ENCODE measurements around the gene CCDC148. TPM values are rescaled to one million over a fixed set of nuclear protein-coding genes. Genes with fewer than 3 reads are reported as not detected.

CCDC148 gene
- total and polyA plus RNA-seq, 10 of the 15 experiments (the other 5 are each of a cell fraction or from before 2014, with no cell fraction given): 0.07 to 0.30 (median 0.18) TPM; not detected in 7

GRCh38 chr2:158184556-158185343, 271.8 kb downstream of the CCDC148 start:
- Histone ChIP-seq H3K4me2 (ENCODE audit: control insufficient read depth, insufficient read depth) (no peak overlapping the region), H4K20me1 (ENCODE audit: control insufficient read depth, insufficient read depth) (no peaks in the 10 kb centered on the region), H3K4me1 (ENCODE audit: control insufficient read depth, insufficient read depth, low read length) (no peaks in the 10 kb centered on the region), H3K27ac (ENCODE audit: control insufficient read depth, insufficient read depth) (no peak overlapping the region), H3K4me3 (no peak overlapping the region), H3K36me3 (ENCODE audit: control insufficient read depth in 2 of 2, insufficient read depth in 2 of 2, low read length in 1 of 2) (no peaks in the 10 kb centered on the region), H3K79me2 (ENCODE audit: control insufficient read depth, insufficient read depth, low read length) (no peaks in the 10 kb centered on the region), H3K27me3 (replicated peaks in 1 of 2; ENCODE audit: control insufficient read depth in 2 of 2, insufficient read depth in 2 of 2, low read length in 1 of 2) (peaks cover 0 to 8% of the 10 kb centered on the region in 2 experiments; a peak in 3 of 4 replicates), H3K9me3 (replicated peaks; ENCODE audit: control insufficient read depth, insufficient read depth, low read length) (no peaks in the 10 kb centered on the region), H3K9ac (ENCODE audit: control insufficient read depth, insufficient read depth, low read length) (no peak overlapping the region), H2AFZ (ENCODE audit: control insufficient read depth, low read depth, low read length) (no peak overlapping the region)
- ChIA-PET SMC1A (ENCODE audit: uncharacterized antibody, unreplicated experiment) (no interaction called here), RAD21 (ENCODE audit: unreplicated experiment) (no interaction called here), CTCF (no interaction called here), POLR2A (no interaction called here)
- intact Hi-C loops (cut with micrococcal nuclease; ENCODE audit: unreplicated experiment): no loop called here
- in situ Hi-C loops (cut with MboI): loop anchor here (5.0 kb wide), 1 partner anchor 563 kb away; no protein-coding TSS in a partner anchor
- no peak for ATAC-seq
- no peak for FAIRE-seq
- TF ChIP-seq NFIC (IDR thresholded peaks at IDR 0.05; ENCODE audit: low read depth, low read length): no peak
- no peak for TF ChIP-seq E4F1 (IDR thresholded peaks at IDR 0.05; ENCODE audit: borderline replicate concordance, partially characterized antibody)
- TF ChIP-seq FOXK2 (IDR thresholded peaks at IDR 0.05): no peak
- TF ChIP-seq RAD51 (IDR thresholded peaks at IDR 0.05): no peak
- no peak for TF ChIP-seq BHLHE40 (IDR thresholded peaks at IDR 0.05; ENCODE audit: borderline replicate concordance in 1 of 2, low read depth in 2 of 2, low read length in 1 of 2)
- no peak for TF ChIP-seq RB1 (IDR thresholded peaks at IDR 0.05; ENCODE audit: borderline replicate concordance)
- no peak for TF ChIP-seq CBX3 (IDR thresholded peaks at IDR 0.05; ENCODE audit: borderline replicate concordance, low read depth)
- TF ChIP-seq NKRF (conservative IDR thresholded peaks at IDR 0.05): no peak
- TF ChIP-seq MLLT1 (IDR thresholded peaks at IDR 0.05): no peak
- TF ChIP-seq ZNF687 (IDR thresholded peaks at IDR 0.05): no peak
- TF ChIP-seq TCF12 (IDR thresholded peaks at IDR 0.05; ENCODE audit: low read depth, low read length): no peak
- TF ChIP-seq TAF1 (IDR thresholded peaks at IDR 0.05; ENCODE audit: borderline replicate concordance, low read depth, low read length): no peak
- no peak for TF ChIP-seq ZNF207 (IDR thresholded peaks at IDR 0.05; ENCODE audit: borderline replicate concordance)
- no TSS peak for BruUV-seq (replicated peaks)
- no peak for DNase-seq (ENCODE audit: low read depth, low spot score)
- WGBS (ENCODE audit: insufficient coverage, insufficient replicate concordance, low lambda C conversion rate, missing lambda C conversion rate): 32% methylated on average over 3 of the region's 3 CpGs
